K562 (cell line): Measurements from ENCODE around the gene B4GALNT3. TPM values are rescaled to one million over a fixed set of nuclear protein-coding genes. Genes with fewer than 3 reads are reported as not detected.

Source experiments
- ATAC-seq: fragments of 200-7000 bp; cut with Tn5 transposase; 3 replicates; pipeline ENCODE4 v1.9.1; 2020; ENCODE audit warnings: moderate library complexity
- BruUV-seq: library from RNA; stranded (reverse); fragments of 400-500 nt; replicated peaks from 2 replicates; lab custom pipeline; 2021; lab: Mats Ljungman, UMichigan
- CTCF ChIA-PET: fragments of 300-600 bp; formaldehyde crosslinking; extraction: SDS; loops from one replicate; lab custom pipeline; 2021; ENCODE audit warnings: low intra/inter-chr PET ratio; lab: Yijun Ruan, JAX
- POLR2A ChIA-PET: fragments of 300-600, 350-650 bp; sonication (Branson Sonifier 250); formaldehyde crosslinking; extraction: SDS; loops from one replicate; lab custom pipeline; 2021; ENCODE audit warnings: antibody characterized with exemption, inconsistent platforms; lab: Yijun Ruan, JAX
- DNase-seq, 4 experiments: peaks; one replicate each; pipeline versions ENCODE4 v3.0.0 to v3.0.0-alpha.2; 2011 to 2018; ENCODE audit warnings: low spot score in 3 of 4, mixed read lengths in 3 of 4; ENCODE audit errors: extremely low read depth in 1 of 4
- FAIRE-seq: peaks from 2 replicates; lab custom pipeline; 2011; peaks lifted over from hg19 to GRCh38; lab: Jason Lieb, UNC
- H2AFZ ChIP-seq: 2 replicates; pipeline ENCODE4 v1.6.0; 2011; ENCODE audit warnings: low read depth, low read length, control low read depth, inconsistent platforms
- H3K27ac ChIP-seq: fragments of 200-600 bp; 3 replicates; pipeline ENCODE4 v1.8.0; 2011; ENCODE audit warnings: low read depth, mild to moderate bottlenecking, control low read depth, inconsistent platforms, low read length, moderate library complexity, mixed read lengths; ENCODE audit errors: extremely low read depth
- H3K27me3 ChIP-seq, 2 experiments: fragments of 300-600 bp in 1 of 2; 2 replicates in 1 of 2; 3 replicates in 1 of 2; pipeline versions ENCODE4 v1.6.0 to v1.8.0; 2011; ENCODE audit warnings: inconsistent platforms in 2 of 2, low read length in 2 of 2, mild to moderate bottlenecking in 1 of 2, mixed read lengths in 1 of 2, moderate library complexity in 1 of 2; ENCODE audit not compliant: control insufficient read depth in 2 of 2, insufficient read depth in 2 of 2
- H3K36me3 ChIP-seq: fragments of 300-600 bp; 3 replicates; pipeline ENCODE4 v1.8.0; 2011; ENCODE audit warnings: mild to moderate bottlenecking, low read length, inconsistent platforms; ENCODE audit not compliant: control insufficient read depth, insufficient read depth
- H3K4me1 ChIP-seq, 2 experiments: fragments of 200-600 bp in 1 of 2; replicated peaks in 1 of 2; 2 replicates in 1 of 2; 3 replicates in 1 of 2; pipeline versions ENCODE4 v1.5.1 to v1.8.0; 2011; ENCODE audit warnings: inconsistent platforms in 2 of 2, low read length in 2 of 2, mild to moderate bottlenecking in 1 of 2, mixed read lengths in 1 of 2, moderate library complexity in 1 of 2; ENCODE audit not compliant: control insufficient read depth in 2 of 2, insufficient read depth in 2 of 2
- H3K4me2 ChIP-seq: 2 replicates; pipeline ENCODE4 v1.6.1; 2011; ENCODE audit warnings: low read length, control low read depth, inconsistent platforms, mixed read lengths; ENCODE audit not compliant: insufficient read depth
- H3K4me3 ChIP-seq: fragments of 200-600 bp; sonication (generic), shearing (Covaris generic); 2 replicates; pipeline ENCODE4 v1.5.1; 2016; ENCODE audit warnings: control low read depth, inconsistent platforms
- H3K79me2 ChIP-seq: fragments of 200-600 bp; 3 replicates; pipeline ENCODE4 v1.8.0; 2011; ENCODE audit warnings: low read length, inconsistent platforms; ENCODE audit not compliant: control insufficient read depth, insufficient read depth
- H3K9ac ChIP-seq, 2 experiments: 2 replicates each; pipeline versions ENCODE4 v1.6.0 to v1.6.1; 2011; ENCODE audit warnings: low read depth in 2 of 2, low read length in 2 of 2, control low read depth in 1 of 2, inconsistent platforms in 1 of 2, mild to moderate bottlenecking in 1 of 2, mixed read lengths in 1 of 2; ENCODE audit not compliant: insufficient read depth in 1 of 2
- H3K9me1 ChIP-seq: one replicate; pipeline ENCODE4 v1.6.0; 2011; ENCODE audit warnings: inconsistent platforms, mild to moderate bottlenecking, low read length, moderate library complexity; ENCODE audit not compliant: control insufficient read depth, insufficient read depth
- H3K9me3 ChIP-seq: replicated peaks from 2 replicates; pipeline ENCODE4 v1.5.1; 2011; ENCODE audit warnings: low read depth, low read length, inconsistent platforms; ENCODE audit not compliant: control insufficient read depth, insufficient read depth
- H4K20me1 ChIP-seq: replicated peaks from 2 replicates; pipeline ENCODE4 v1.6.1; 2011; ENCODE audit warnings: low read length, inconsistent platforms, mixed read lengths; ENCODE audit not compliant: control insufficient read depth, insufficient read depth
- ARID3B ChIP-seq: fragments of 250-450 bp; sonication (Bioruptor Pico); IDR thresholded peaks from 2 replicates; pipeline ENCODE4 v1.4.0; 2020; ENCODE audit warnings: borderline replicate concordance
- ETS1 ChIP-seq: conservative IDR thresholded peaks from 2 replicates; pipeline ENCODE4 v1.6.1; 2011; ENCODE audit warnings: low read depth, mild to moderate bottlenecking, low read length; ENCODE audit not compliant: control insufficient read depth
- FOXK1 ChIP-seq: sonication (generic); formaldehyde crosslinking; IDR thresholded peaks from 2 replicates; pipeline ENCODE4 v1.8.0; 2022; ENCODE audit warnings: missing genetic modification reagents, mild to moderate bottlenecking, borderline replicate concordance
- GABPB2 ChIP-seq: fragments of 250-450 bp; sonication (Bioruptor Pico); conservative IDR thresholded peaks from 2 replicates; pipeline ENCODE4 v1.5.1; 2021; ENCODE audit warnings: mild to moderate bottlenecking
- KDM2B ChIP-seq: fragments of 250-450 bp; sonication (Bioruptor Pico); IDR thresholded peaks from 2 replicates; pipeline ENCODE4 v1.8.0; 2021; ENCODE audit warnings: mild to moderate bottlenecking, moderate library complexity
- NR2C1 ChIP-seq, 2 experiments: fragments of 450-650 bp; IDR thresholded peaks; 2 replicates each; pipeline ENCODE4 v1.6.1; 2017; ENCODE audit warnings: mild to moderate bottlenecking in 2 of 2, antibody characterized with exemption in 1 of 2, inconsistent platforms in 1 of 2, missing compliant biosample characterization in 1 of 2, missing genetic modification characterization in 1 of 2
- PHB2 ChIP-seq: fragments of 450-650 bp; IDR thresholded peaks from 2 replicates; pipeline ENCODE4 v1.6.1; 2017; ENCODE audit warnings: low read depth
- RBFOX2 ChIP-seq: fragments of 200-400 bp; formaldehyde crosslinking; IDR thresholded peaks from 2 replicates; pipeline ENCODE4 v1.6.1; 2017; ENCODE audit warnings: low read depth, mild to moderate bottlenecking, low read length, moderate library complexity
- SMAD2 ChIP-seq: fragments of 150-350 bp; IDR thresholded peaks from 2 replicates; pipeline ENCODE4 v1.6.1; 2014; ENCODE audit warnings: low read depth, mild to moderate bottlenecking, low read length
- TBP ChIP-seq: optimal IDR thresholded peaks from 2 replicates; pipeline ENCODE3; 2011; ENCODE audit warnings: low read depth, low read length, improper control_type of control experiment
- TCFL5 ChIP-seq: fragments of 250-450 bp; sonication (Bioruptor Pico); conservative IDR thresholded peaks from 2 replicates; pipeline ENCODE4 v1.6.1; 2021; ENCODE audit warnings: mild to moderate bottlenecking, moderate library complexity, matching md5 sums
- XRCC4 ChIP-seq: IDR thresholded peaks from one replicate; pipeline ENCODE4 v1.6.1; 2011; ENCODE audit not compliant: insufficient read depth, insufficient read length; ENCODE audit errors: extremely low read depth
- ZNF165 ChIP-seq: fragments of 250-450 bp; sonication (Bioruptor Pico); IDR thresholded peaks from 2 replicates; pipeline ENCODE4 v1.4.0; 2020; ENCODE audit warnings: borderline replicate concordance
- ZNF780A ChIP-seq: fragments of 250-450 bp; sonication (Bioruptor Pico); IDR thresholded peaks from 2 replicates; pipeline ENCODE4 v1.5.0; 2021; ENCODE audit warnings: mild to moderate bottlenecking
- WGBS: fragments of 100-300 bp; shearing (Covaris generic); methylation state at CpG from one replicate; pipeline ENCODE4 v1.1.6; 2016; ENCODE audit warnings: low coverage, mixed read lengths; ENCODE audit not compliant: insufficient coverage; ENCODE audit errors: missing lambda C conversion rate; 5-methylcytosine and 5-hydroxymethylcytosine counted together
- in situ Hi-C: fragments of 300-500 bp; cut with MboI; formaldehyde crosslinking; loops from 4 replicates; pipeline ENCODE4 v1.15.0; 2018; ENCODE audit warnings: inconsistent platforms, mixed read lengths
- intact Hi-C: fragments of 100-400 bp; cut with micrococcal nuclease; formaldehyde crosslinking; loops from 2 replicates; pipeline ENCODE4 v1.14.2; 2022
- polyA plus RNA-seq, 8 experiments: library from polyadenylated mRNA; depleted of rRNA in 4 of 8; stranded (reverse) in 5 of 8; unstranded in 3 of 8; fragments of >200 nt; fragmentation: Nextera tagmentation in 2 of 8; fragmentation: Illumina TruSeq in 1 of 8; extraction: Ambion mirVana in 2 of 8; extraction: Trizol in 1 of 8; gene quantifications; 2 replicates each; pipeline versions ENCODE4 v1.2.1 to v1.2.3, GENCODE V29; 2011 to 2014; ENCODE audit warnings: inconsistent platforms in 1 of 8, missing spikeins in 1 of 8
- total RNA-seq, 7 experiments: library from RNA; depleted of rRNA in 6 of 7; stranded (reverse); fragments of >200 nt in 6 of 7; fragmentation: Illumina TruSeq in 2 of 7; extraction: Trizol in 2 of 7; gene quantifications; 2 replicates each; pipeline versions ENCODE4 v1.2.1 to v1.2.3, GENCODE V29; 2011 to 2021; ENCODE audit warnings: low replicate concordance in 1 of 7

B4GALNT3 gene
- total and polyA plus RNA-seq, 9 of the 15 experiments (the other 6 are each of a cell fraction or from before 2014, with no cell fraction given), result 0.04 to 0.36 (median 0.10) TPM; not detected in 6

DNA sequence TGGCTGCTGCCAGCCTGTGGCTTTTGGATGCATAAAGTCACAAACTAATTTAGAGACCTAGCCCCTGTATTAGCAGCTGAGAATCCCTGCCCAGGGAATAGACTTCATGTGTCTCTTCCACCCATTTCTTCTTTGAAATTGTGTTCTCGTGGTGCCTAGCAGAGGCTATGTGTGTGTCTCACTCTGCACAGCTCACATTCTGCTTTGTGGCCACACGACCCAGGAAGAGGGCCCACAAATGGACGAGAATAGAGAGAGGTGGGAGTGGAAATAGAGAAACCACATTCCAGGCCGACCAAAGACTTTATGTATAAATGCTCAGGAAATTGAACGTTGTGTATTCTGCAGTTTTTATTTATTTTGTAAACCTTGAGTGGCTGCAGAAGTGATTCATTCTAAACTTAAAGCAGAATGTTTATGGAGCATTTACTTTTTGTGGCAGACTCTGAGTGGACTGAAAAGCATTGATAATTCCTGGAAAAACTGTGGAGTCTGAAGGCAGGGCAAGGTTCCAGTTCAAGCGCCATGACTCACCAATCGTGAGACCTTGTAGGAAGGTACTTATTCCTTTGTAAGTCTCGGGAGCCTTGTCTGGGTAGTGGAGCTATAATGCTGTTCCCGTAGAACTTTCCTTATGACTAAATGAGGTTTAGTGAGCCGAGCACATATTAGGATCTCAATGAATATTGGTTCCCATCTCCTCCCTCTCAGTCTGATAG is 9.1 kb downstream of the B4GALNT3 start:
- H3K36me3 ChIP-seq, result no peaks in the 10 kb centered on the region
- H3K79me2 ChIP-seq, result no peaks in the 10 kb centered on the region
- 1% methylated on average over 10 of the region's 10 CpGs for WGBS
- peaks cover 14 to 38% of the 10 kb centered on the region in 2 experiments; a peak in 4 of 5 replicates for H3K27me3 ChIP-seq
- in situ Hi-C loops, result no loop called here
- H3K9ac ChIP-seq, result no peak overlapping the region
- no peak for ATAC-seq
- TF ChIP-seq KDM2B (CRISPR knock-in tag) (no peak), ZNF165 (no peak), TBP (no peak), RBFOX2 (no peak), GABPB2 (CRISPR knock-in tag) (no peak), PHB2 (no peak)
- TF ChIP-seq, all 486 proteins: peak for 0
- DNase-seq (no peak), FAIRE-seq (no peak)
- Histone ChIP-seq H3K4me1 (no peaks in the 10 kb centered on the region; a peak in 1 of 5 replicates), H3K4me3 (no peak overlapping the region), H3K9me1 (no peaks in the 10 kb centered on the region), H4K20me1 (no peaks in the 10 kb centered on the region), H3K27ac (no peak overlapping the region), H3K9me3 (no peaks in the 10 kb centered on the region), H3K4me2 (no peak overlapping the region), H2AFZ (no peak overlapping the region)
- no TSS peak for BruUV-seq
- intact Hi-C loops, result no loop called here
- POLR2A ChIA-PET, result no interaction called here
- CTCF ChIA-PET, result no interaction called here

DNA sequence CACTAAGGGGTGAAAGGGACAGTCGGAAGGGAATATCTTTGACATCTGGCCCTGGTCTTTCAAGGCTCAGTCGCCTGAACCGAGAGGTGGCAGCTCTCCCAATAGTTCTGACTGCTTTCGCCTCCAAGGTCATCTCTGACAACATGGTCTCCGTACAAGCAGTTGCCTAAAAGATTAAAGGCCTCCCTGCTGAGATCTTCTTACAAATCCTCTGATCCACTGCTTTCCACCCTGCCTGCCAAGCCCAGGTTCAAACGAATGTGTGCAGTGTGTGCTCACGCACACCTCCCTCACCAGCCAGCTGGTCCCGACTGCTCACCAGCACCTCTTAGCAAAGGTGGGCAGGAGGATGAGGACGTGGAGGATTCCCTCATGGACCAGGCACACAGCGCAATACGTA is 10.4 kb downstream of the B4GALNT3 start:
- DNase-seq, result no peak
- Histone ChIP-seq H3K36me3 (no peaks in the 10 kb centered on the region), H3K4me3 (no peak overlapping the region), H3K79me2 (no peaks in the 10 kb centered on the region), H3K27me3 (peaks cover 8 to 29% of the 10 kb centered on the region in 2 experiments; a peak in 3 of 5 replicates), H3K4me2 (no peak overlapping the region), H3K4me1 (no peaks in the 10 kb centered on the region; a peak in 1 of 5 replicates), H3K9me1 (no peaks in the 10 kb centered on the region), H2AFZ (no peak overlapping the region), H3K27ac (no peak overlapping the region), H3K9me3 (no peaks in the 10 kb centered on the region), H4K20me1 (no peaks in the 10 kb centered on the region), H3K9ac (no peak overlapping the region)
- 13% methylated on average over 11 of the region's 11 CpGs for whole genome bisulfite sequencing
- BruUV-seq, result no TSS peak
- in situ Hi-C loops, result no loop called here
- no peak for ATAC-seq
- intact Hi-C loops, result no loop called here
- FAIRE-seq, result no peak
- CTCF ChIA-PET, result no interaction called here
- POLR2A ChIA-PET, result no interaction called here
- TF ChIP-seq SMAD2 (no peak), ARID3B (no peak), NR2C1 (IDR thresholded peaks at IDR 0.05) (no peak), NR2C1 (tag; IDR thresholded peaks at IDR 0.05) (no peak), ETS1 (no peak), ZNF780A (CRISPR knock-in tag) (no peak), XRCC4 (no peak), TCFL5 (no peak), FOXK1 (no peak)
